Hematopoietic multipotent progenitor cell treated with erythropoietin and hydrocortisone succinate and interleukin-3 and kit ligand, for 8 days (in vitro differentiated cells): Measurements from ENCODE around the gene OR51D1.

ENCODE experiments used
- DNase-seq: peaks from one replicate; pipeline ENCODE4 v3.0.0-alpha.2; 2015

OR51D1 gene

DNA sequence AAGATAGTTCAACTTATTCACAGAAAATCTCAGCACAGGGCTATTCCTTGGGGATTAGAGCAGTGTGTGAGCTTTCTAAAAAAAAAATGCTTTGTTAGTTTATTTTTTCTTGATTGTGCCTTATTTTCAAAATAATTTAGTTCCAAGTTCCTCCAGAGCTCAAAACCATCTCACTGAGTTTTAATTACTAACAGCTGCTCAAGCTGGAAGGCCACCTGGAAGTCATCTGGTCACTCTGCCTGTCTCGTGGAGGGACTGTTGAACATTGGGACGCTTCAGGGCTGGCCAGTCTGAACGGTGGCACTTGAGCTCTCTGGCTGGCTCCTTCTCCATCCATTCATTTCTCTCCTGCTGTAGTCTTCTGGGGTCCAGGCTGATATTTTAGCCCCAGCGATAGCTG is 10.5 kb downstream of the OR51D1 start:
- no peak for DNase-seq

DNA sequence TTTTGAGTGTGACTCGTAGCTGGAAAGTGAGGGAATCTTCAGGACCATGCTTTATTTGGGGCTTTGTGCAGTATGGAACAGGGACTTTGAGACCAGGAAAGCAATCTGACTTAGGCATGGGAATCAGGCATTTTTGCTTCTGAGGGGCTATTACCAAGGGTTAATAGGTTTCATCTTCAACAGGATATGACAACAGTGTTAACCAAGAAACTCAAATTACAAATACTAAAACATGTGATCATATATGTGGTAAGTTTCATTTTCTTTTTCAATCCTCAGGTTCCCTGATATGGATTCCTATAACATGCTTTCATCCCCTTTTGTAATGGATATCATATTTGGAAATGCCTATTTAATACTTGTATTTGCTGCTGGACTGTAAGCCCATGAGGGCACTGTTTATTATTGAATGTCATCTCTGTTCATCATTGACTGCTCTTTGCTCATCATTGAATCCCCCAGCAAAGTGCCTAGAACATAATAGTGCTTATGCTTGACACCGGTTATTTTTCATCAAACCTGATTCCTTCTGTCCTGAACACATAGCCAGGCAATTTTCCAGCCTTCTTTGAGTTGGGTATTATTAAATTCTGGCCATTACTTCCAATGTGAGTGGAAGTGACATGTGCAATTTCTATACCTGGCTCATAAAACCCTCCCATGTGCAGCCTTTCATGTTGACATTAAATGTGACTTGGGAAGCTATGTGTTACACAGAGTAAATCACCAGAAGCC is 17.5 kb downstream of the OR51D1 start:
- no peak for DNase-seq

DNA sequence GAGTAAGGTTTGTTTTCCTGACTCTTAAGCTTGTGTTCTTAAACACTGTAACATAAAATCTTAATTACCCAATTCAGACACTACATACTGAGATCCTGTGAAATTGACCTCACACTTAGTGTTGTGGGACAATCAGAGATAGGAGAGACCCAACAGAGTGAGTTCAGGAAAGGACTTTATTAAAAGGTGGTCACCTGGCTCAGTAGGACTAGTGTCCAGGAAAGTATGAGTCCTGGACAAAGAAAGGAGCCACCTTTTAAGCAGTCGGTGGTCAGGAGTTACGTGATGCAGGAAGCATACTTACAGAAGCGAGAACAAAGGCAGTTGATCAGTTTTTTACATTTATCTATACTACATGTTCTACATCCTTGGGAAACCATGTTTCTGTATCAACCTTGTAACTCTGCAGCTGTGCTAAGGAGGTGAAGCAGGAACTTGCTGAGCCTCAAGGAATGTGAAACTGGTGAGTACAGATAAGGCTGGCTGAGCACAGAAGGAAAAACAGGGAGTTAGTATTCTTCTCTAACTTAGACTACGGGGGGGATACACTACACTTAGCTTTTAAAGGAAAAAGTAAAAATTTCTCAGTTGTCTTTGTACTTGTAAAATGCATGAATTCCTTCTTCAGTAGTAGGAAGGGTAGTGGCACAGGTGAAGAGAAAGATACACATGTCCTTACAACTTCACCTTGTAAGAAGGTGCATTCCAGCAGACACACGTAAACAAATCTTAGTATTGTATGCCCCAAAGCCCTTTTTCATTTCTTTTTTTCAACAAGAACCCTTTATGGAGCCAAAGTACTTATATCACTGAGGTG is 21.6 kb downstream of the OR51D1 start:
- peak; percentile 62 for DNase-seq

DNA sequence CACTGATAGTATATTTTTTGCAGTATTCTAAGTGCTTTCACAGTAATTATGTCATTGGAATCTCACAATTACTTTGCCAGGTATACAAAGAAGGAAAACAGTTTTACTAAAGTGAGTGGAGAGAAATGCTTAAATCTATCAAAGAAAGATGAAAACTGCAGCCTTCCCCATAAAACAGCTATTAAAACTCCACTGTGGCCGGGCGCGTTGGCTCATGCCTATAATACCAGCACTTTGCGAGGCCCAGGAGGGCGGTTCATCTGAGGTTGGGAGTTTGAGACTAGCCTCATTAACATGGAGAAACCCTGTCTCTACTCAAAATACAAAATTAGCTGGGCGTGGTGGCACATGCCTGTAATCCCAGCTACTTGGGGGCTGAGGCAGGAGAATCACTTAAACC is 25.6 kb downstream of the OR51D1 start:
- DNase-seq, result no peak

DNA sequence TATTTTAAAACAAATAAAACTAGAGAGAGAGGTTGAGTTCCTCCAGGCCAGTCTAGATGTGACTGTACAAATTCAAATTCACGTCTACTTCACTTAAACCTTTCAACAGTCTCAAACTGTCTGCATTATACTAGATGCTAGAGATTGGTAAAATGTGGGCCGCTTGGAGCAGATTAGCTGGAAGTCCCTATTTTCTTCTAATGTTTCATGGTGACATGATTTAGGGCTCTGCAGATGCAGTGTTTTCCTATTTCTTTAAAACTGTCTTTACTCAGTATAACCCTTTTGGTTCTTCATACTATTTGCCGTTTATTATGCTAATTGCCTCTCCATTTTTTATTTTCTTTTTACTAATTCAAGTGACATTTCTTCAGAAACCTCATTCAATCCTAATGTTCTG is 26.9 kb downstream of the OR51D1 start:
- no peak for DNase-seq

DNA sequence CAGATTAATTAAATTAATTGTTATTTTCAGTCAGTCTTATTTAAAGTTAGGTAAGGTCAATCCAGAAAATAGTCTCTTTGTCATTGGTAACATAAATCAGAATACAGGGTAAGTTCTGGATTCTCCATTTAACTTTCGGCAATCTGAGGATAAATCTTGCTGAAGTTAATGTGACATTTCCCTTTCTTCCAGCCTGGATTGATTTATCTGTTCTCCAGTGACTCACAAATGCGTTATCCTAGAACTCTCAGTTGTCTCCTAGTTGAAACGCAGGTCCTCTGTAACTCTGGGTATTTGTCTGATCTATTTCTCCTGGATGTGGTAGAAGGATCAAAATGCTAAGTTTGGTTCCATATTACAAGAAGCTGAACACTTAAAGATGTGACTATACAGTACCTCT is 27.5 kb downstream of the OR51D1 start:
- DNase-seq, result no peak

DNA sequence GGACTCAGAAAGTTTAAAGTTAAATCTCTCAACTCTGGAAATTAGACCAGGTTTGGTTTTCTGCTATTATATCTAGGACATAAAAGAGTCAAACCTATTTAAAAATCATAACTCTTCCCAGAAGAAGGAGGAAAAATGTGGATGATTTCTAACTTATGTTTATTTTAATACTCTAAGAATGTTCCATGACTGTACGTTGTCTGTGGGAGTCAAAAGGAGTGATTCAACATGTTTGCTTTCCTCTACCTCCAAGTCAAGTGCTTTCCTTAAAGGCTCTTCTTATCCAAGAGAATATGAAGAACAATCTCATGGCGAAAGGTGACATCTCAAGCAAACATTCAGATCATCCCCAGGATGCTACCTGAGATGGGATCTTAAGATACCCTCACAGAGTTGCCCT is 28.1 kb downstream of the OR51D1 start:
- DNase-seq, result no peak

DNA sequence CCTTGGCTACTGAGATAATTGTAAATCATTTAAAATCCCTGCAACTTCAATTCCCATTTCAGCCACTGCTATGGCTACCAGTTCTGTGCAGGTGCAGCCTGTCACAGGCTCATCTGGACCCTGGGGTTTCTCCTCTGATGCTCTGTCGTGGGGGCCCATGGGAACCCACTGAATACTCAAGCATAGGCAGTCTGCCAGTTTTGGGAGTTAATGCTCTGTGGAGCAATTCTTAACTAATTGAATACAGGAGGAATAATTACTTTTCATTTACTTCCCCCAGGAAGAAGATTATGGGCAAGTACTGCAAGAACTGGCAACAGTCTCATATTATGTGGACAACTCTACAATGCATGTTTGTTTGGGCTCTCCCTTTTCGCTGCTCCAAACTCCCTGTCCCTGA is 34.5 kb downstream of the OR51D1 start:
- no peak for DNase-seq

DNA sequence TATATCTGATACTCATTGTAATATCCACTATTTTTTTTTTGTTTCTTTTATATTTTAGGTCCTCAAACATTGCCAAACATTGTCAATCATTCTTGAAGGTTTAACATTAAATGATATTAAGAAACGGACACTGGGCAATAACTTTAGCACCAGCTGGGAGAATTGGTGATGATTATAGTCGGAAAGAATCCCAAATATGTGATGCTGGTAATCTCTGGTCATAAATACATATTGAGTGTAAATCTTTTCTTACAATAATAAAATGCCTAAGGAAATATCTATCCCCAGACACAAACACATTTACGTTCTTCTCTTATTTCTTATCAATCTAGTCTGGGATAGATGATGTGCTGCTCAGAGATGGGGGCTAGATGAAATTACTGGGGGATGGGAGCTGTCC is 35.2 kb downstream of the OR51D1 start:
- no peak for DNase-seq

DNA sequence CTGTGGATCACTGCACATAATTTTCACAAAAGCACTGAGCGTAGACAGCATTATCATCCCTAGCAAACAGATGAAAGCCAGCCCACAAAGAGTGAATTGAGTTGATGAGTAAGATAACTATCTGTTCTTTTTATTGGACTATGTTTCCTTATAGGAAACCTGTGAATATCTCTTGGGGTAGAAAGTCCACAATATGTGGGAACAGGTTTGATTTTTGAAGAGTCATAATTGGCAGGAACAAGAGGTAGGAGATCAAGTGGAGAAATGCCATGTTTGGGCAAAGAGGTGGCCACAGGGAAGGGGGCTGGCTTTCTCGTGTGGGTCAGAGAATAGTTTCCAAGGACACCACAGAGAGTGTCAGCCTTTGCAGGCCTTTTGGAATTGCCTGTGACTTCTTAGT is 36.5 kb downstream of the OR51D1 start:
- no peak for DNase-seq

DNA sequence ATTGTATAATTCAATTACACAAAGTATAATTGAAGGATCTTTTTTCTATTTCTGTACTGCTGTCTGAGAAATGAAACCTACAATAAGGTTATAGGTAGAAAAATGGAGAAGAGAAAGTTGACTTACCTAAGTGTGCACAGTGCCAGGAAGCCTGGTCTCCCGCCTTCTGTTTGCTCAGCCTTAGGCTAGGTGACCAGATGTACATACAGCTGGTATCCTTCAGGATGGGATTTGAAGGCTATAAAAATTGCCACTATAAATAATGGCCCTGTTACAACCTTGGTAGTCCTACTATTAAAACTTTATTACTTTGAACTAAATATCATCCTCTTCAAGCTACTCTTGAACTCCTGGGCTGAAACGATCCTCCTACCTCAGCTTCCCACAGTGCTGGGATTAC is 40.7 kb downstream of the OR51D1 start:
- DNase-seq, result no peak

DNA sequence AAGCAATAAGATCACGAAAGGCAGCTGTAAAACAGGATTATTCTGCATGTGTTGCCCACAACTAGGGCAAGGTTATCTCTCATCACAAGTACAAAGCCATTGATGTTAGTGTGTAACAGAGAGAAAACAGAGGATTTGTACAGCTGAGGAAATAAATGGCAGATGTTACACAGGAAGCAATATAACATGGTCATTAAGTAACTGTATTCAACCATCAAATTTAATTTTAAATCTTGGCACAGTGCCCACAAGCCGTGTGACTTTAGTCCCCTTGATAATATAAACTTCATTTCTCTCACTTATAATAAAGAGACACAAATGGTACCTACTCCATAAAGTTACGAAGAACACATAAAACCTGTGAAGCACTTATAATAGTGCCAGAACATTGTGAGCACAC is 43.1 kb downstream of the OR51D1 start:
- no peak for DNase-seq

DNA sequence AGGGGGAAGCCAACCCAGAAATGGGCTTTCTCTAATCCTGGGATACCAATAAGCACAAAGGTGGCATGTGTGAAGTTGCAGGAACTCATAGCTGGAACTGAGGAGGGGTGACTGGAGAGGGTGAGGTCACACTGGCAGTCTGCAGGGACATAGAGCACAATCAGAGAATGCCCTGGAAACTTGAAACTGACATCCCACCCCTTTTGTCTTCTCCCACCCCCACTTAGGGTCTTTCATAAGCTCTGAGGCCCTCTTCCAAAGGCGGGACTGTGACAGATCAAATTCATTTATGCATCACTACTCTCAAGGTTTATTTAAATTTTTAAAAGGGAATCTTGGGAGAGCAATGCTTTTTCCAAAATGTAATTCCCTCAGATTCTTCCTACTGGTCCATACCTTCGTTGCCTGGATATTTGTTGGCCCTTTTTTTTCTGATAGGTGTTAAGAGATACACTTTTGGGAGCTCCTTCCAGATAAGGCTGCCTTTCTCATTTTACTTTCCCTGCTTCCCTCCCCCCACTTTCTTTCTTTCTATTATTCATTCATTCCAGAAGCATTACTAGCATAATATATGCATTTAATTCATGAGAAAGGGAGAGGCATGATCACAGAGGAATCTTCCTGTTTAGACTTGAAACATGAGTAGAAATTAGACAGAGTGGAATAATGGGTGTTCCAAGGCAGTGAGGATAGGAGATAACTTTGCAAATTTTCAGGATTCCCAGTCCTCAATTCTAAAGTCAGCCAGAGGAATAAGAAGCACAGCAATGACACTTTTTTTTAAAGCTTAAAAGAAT is 45.5 kb downstream of the OR51D1 start:
- no peak for DNase-seq

DNA sequence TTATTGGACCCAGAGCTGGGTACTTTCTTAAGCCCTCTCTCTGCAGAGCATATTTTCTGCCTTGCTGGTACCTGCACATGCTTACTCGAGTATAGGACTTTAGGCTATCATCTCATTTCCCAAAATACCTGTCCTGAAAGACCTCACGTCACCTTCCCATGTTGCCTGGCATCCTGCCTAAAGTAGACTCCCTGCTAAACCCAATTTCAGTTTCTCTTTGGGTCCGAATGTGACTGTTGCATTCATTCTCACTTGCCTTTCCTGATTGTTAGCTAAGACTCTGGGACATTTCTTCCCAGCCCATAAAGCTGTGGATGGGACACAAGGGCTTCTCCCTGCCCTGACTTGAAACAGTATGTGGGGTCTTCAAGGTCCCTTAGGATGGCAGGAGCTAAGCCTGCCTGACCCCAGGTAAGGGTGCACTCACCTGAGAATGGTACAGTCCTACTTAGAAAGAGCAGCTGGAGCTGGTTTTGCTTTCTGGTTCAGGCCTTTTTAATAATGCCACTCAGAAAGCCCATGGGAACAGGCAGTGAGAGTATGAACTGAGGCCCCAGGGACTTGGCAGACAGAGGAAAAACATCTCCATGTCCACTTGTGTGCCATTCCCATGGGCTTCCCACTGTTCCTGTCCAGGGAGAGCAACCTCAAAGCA is 47.5 kb downstream of the OR51D1 start:
- DNase-seq, result no peak
